Esophagus squamous epithelium (tissue), 4 donors: ENCODE results near the gene EFHC2.

ENCODE experiments used
- POLR2A ChIP-seq, 4 donors: fragments of 450-650 bp; IDR thresholded peaks; one replicate each; pipeline ENCODE4 v1.6.1; 2017; ENCODE audit warnings: antibody characterized with exemption in 4 of 4, mild to moderate bottlenecking in 4 of 4, moderate library complexity in 3 of 4
- TF ChIP-seq, protein P1 (sequence below), 6 experiments: fragments of 450-650 bp in 4 of 6; fragments of 200-600 bp in 2 of 6; sonication (generic) in 2 of 6; IDR thresholded peaks; one replicate each; pipeline ENCODE4 v1.5.1; 2016 to 2019; ENCODE audit warnings: antibody characterized with exemption in 6 of 6, mild to moderate bottlenecking in 4 of 6, moderate library complexity in 4 of 6

DNA sequence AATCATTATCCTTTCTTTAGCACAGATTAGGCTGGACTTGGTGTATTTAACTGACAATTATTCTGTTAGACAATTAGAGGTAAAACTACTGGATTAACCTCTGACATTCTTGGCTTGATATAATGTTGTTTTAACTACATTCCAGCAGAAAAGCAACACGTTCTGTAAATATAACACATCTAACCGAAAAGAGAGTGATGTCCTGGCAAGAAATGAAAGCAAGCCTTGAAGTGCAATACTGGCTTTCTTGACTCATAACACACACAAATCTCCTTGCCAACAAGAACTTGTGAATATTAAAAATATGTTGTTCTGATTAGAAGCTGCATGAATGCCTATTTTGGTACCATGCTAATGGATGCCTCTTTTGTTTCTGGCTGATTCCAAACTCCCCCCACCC, 76.4 kb downstream of the EFHC2 start:
- TF ChIP-seq, protein P1, sequence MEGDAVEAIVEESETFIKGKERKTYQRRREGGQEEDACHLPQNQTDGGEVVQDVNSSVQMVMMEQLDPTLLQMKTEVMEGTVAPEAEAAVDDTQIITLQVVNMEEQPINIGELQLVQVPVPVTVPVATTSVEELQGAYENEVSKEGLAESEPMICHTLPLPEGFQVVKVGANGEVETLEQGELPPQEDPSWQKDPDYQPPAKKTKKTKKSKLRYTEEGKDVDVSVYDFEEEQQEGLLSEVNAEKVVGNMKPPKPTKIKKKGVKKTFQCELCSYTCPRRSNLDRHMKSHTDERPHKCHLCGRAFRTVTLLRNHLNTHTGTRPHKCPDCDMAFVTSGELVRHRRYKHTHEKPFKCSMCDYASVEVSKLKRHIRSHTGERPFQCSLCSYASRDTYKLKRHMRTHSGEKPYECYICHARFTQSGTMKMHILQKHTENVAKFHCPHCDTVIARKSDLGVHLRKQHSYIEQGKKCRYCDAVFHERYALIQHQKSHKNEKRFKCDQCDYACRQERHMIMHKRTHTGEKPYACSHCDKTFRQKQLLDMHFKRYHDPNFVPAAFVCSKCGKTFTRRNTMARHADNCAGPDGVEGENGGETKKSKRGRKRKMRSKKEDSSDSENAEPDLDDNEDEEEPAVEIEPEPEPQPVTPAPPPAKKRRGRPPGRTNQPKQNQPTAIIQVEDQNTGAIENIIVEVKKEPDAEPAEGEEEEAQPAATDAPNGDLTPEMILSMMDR (IDR thresholded peaks at IDR 0.05) = no peak
- TF ChIP-seq POLR2A (IDR thresholded peaks at IDR 0.05) = no peak
